Measurements from ENCODE around the gene SLC47A1. TPM values are rescaled to one million over a fixed set of nuclear protein-coding genes. Genes with fewer than 3 reads are reported as not detected.

Gene SLC47A1
- total RNA-seq, 1 experiment from 2014 or later: 0.43 TPM

GRCh38 chr17:19549746-19550623 lies 16.3 kb downstream of the SLC47A1 start:
- no peak overlapping the region for H3K4me3 Mint-ChIP-seq (ENCODE audit: unreplicated experiment)
- peaks cover 15% of the 10 kb centered on the region for H3K4me1 Mint-ChIP-seq (ENCODE audit: low read depth, unreplicated experiment)
- BruUV-seq (replicated peaks): no TSS peak
- H3K27ac Mint-ChIP-seq (ENCODE audit: unreplicated experiment): no peak overlapping the region
- Histone ChIP-seq H3K4me3 (ENCODE audit: low read depth, low read length) (no peak overlapping the region), H3K36me3 (ENCODE audit: control insufficient read depth, insufficient read depth, low read length) (no peaks in the 10 kb centered on the region), H3K27me3 (replicated peaks; ENCODE audit: control insufficient read depth, insufficient read depth, low read length) (no peaks in the 10 kb centered on the region; the same call in 1 of the 2 replicates), H3K4me1 (peaks cover 35% of the 10 kb centered on the region), H3K9me3 (no peaks in the 10 kb centered on the region)
- H3K36me3 Mint-ChIP-seq (ENCODE audit: insufficient read depth, unreplicated experiment): no peaks in the 10 kb centered on the region
- TF ChIP-seq CTCF (IDR thresholded peaks at IDR 0.05; ENCODE audit: insufficient read depth in 1 of 2, low read depth in 1 of 2, low read length in 1 of 2, severe bottlenecking in 1 of 2, unreplicated experiment in 1 of 2): no peak
- no peaks in the 10 kb centered on the region for H3K27me3 Mint-ChIP-seq (ENCODE audit: insufficient read depth, unreplicated experiment)
- intact Hi-C loops (cut with micrococcal nuclease; ENCODE audit: unreplicated experiment): loop anchor here (5.0 kb wide), 1 partner anchor 97 kb away; the partner anchor contains the start of gene ALDH3A2
- no peak for DNase-seq
- ChIA-PET POLR2A (no interaction called here), CTCF (no interaction called here)
- no peaks in the 10 kb centered on the region for H3K9me3 Mint-ChIP-seq (ENCODE audit: unreplicated experiment)

- H3K4me1 Mint-ChIP-seq (ENCODE audit: low read depth, unreplicated experiment): peaks cover 13% of the 10 kb centered on the region
- H3K27me3 Mint-ChIP-seq (ENCODE audit: insufficient read depth, unreplicated experiment): no peaks in the 10 kb centered on the region
- ChIA-PET CTCF (no interaction called here), POLR2A (no interaction called here)
- TF ChIP-seq CTCF (IDR thresholded peaks at IDR 0.05; ENCODE audit: insufficient read depth in 1 of 2, low read depth in 1 of 2, low read length in 1 of 2, severe bottlenecking in 1 of 2, unreplicated experiment in 1 of 2): no peak
- H3K4me1 ChIP-seq: peaks cover 29% of the 10 kb centered on the region
- H3K36me3 Mint-ChIP-seq (ENCODE audit: insufficient read depth, unreplicated experiment): no peaks in the 10 kb centered on the region
- DNase-seq: no peak
- H3K4me3 Mint-ChIP-seq (ENCODE audit: unreplicated experiment): no peak overlapping the region
- H3K27me3 ChIP-seq (replicated peaks; ENCODE audit: control insufficient read depth, insufficient read depth, low read length): no peaks in the 10 kb centered on the region; the same call in 1 of the 2 replicates
- H3K27ac Mint-ChIP-seq (ENCODE audit: unreplicated experiment): no peak overlapping the region
- H3K4me3 ChIP-seq (ENCODE audit: low read depth, low read length): no peak overlapping the region
- no TSS peak for BruUV-seq (replicated peaks)
- no peaks in the 10 kb centered on the region for H3K9me3 Mint-ChIP-seq (ENCODE audit: unreplicated experiment)
- intact Hi-C loops (cut with micrococcal nuclease; ENCODE audit: unreplicated experiment): loop anchor here (5.0 kb wide), 1 partner anchor 96 kb away; the partner anchor contains the start of gene ALDH3A2
- no peaks in the 10 kb centered on the region for H3K9me3 ChIP-seq
- H3K36me3 ChIP-seq (ENCODE audit: control insufficient read depth, insufficient read depth, low read length): no peaks in the 10 kb centered on the region
Measured at GRCh38 chr17:19551165-19551564, 17.5 kb downstream of the SLC47A1 start.

GRCh38 chr17:19551591-19552148 lies 18.0 kb downstream of the SLC47A1 start:
- CTCF ChIA-PET: no interaction called here
- H3K27me3 Mint-ChIP-seq (ENCODE audit: insufficient read depth, unreplicated experiment): no peaks in the 10 kb centered on the region
- no peaks in the 10 kb centered on the region; the same call in 1 of the 2 replicates for H3K27me3 ChIP-seq (replicated peaks; ENCODE audit: control insufficient read depth, insufficient read depth, low read length)

More at GRCh38 chr17:19551591-19552148, 18.0 kb downstream of the SLC47A1 start:
- Mint-ChIP-seq H3K9me3 (ENCODE audit: unreplicated experiment) (no peaks in the 10 kb centered on the region), H3K27ac (ENCODE audit: unreplicated experiment) (no peak overlapping the region), H3K4me3 (ENCODE audit: unreplicated experiment) (no peak overlapping the region), H3K4me1 (ENCODE audit: low read depth, unreplicated experiment) (peaks cover 8% of the 10 kb centered on the region), H3K36me3 (ENCODE audit: insufficient read depth, unreplicated experiment) (no peaks in the 10 kb centered on the region)
- intact Hi-C loops (cut with micrococcal nuclease; ENCODE audit: unreplicated experiment): loop anchor here (5.0 kb wide), 1 partner anchor 96 kb away; the partner anchor contains the start of gene ALDH3A2
- Histone ChIP-seq H3K9me3 (no peaks in the 10 kb centered on the region), H3K4me3 (ENCODE audit: low read depth, low read length) (no peak overlapping the region), H3K4me1 (peaks cover 24% of the 10 kb centered on the region), H3K36me3 (ENCODE audit: control insufficient read depth, insufficient read depth, low read length) (no peaks in the 10 kb centered on the region)
- no peak for TF ChIP-seq CTCF (IDR thresholded peaks at IDR 0.05; ENCODE audit: insufficient read depth in 1 of 2, low read depth in 1 of 2, low read length in 1 of 2, severe bottlenecking in 1 of 2, unreplicated experiment in 1 of 2)
- BruUV-seq (replicated peaks): no TSS peak
- POLR2A ChIA-PET: no interaction called here
- DNase-seq: no peak
